Activated T-cell treated with anti-CD3 and anti-CD28 coated beads, Interleukin-2, amount 50 U/mL, for 4 hours (primary cell): ENCODE results near the gene GJA10. TPM values are rescaled to one million over a fixed set of nuclear protein-coding genes. Genes with fewer than 3 reads are reported as not detected.
"Not testable (repeated sequence)": the region's sequence is repeated elsewhere in the genome, so short reads cannot be mapped to it uniquely, and the experiment has no call there.

Experiments used
- ATAC-seq, 2 donors: fragments of 200-7000 bp; cut with Tn5 transposase; one replicate each; pipeline ENCODE4 v1.10.0; 2021
- DNase-seq: peaks from one replicate; pipeline ENCODE4 v3.0.0-alpha.2; 2020
- H3K27me3 Mint-ChIP-seq: one replicate; pipeline ENCODE4 v1.8.0; 2021; ENCODE audit warnings: low read depth, mixed read lengths
- H3K36me3 Mint-ChIP-seq: one replicate; pipeline ENCODE4 v1.8.0; 2022; ENCODE audit warnings: mixed read lengths; ENCODE audit not compliant: insufficient read depth
- H3K4me1 Mint-ChIP-seq: one replicate; pipeline ENCODE4 v1.8.0; 2021; ENCODE audit warnings: low read depth, mixed read lengths
- H3K4me3 Mint-ChIP-seq: one replicate; pipeline ENCODE4 v1.8.0; 2021; ENCODE audit warnings: mild to moderate bottlenecking, moderate library complexity, mixed read lengths
- H3K9me3 Mint-ChIP-seq: one replicate; pipeline ENCODE4 v1.8.0; 2021; ENCODE audit warnings: mixed read lengths
- total RNA-seq, 3 donors: library from RNA; stranded (reverse); gene quantifications; one replicate each; pipeline ENCODE4 v1.2.1, GENCODE V29; 2021

Gene GJA10
- total RNA-seq: not detected

DNA sequence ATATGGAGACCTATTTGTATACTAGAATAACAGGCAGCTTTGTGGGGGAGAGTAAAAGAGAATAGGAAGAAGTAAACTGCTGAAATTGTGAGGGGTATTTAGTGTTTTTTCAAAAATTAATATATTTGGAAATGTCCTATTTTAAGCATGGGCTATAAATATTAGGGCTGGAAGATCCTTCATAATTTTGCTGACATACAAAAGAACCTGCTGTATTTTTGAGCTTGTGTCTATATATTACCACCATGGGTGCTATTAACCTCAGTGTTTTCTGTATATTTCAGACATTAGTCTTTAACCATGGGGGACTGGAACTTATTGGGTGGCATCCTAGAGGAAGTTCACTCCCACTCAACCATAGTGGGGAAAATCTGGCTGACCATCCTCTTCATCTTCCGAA lies at the start of gene GJA10:
TSS of gene GJA10 (plus strand) at position 301 of the 400 bp plus-strand sequence. CDS start at position 301, 0 bp downstream.
- H3K4me3 Mint-ChIP-seq: no peak within 1 kb of the TSS
- ATAC-seq (no peak), DNase-seq (no peak)
- no peaks in the 10 kb centered on the region for H3K9me3 Mint-ChIP-seq
- H3K4me1 Mint-ChIP-seq: no peaks in the 10 kb centered on the region
- H3K36me3 Mint-ChIP-seq: no peaks in the 10 kb centered on the region
- peaks cover 43% of the 10 kb centered on the region for H3K27me3 Mint-ChIP-seq

DNA sequence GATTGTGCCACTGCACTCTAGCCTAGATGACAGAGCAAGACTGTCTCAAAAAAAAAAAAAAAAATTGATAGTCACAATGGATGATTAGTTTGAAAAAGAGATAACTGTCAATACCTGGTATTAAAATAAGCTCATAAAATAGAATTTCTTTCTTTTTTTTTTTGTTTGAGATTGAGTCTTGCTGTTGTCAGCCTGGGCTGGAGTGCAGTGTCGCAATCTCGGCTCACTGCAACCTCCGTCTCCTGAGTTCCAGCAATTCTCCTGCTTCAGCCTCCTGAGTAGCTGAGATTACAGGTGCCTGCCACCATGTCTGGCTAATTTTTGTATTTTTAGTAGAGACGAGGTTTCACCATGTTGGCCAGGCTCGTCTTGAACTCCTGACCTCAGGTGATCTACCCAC lies 46.8 kb upstream of the GJA10 start:
- not testable (repeated sequence) for H3K4me3 Mint-ChIP-seq, H3K27me3 Mint-ChIP-seq, DNase-seq, H3K9me3 Mint-ChIP-seq, ATAC-seq
- Mint-ChIP-seq H3K36me3 (peaks cover 17% of the 10 kb centered on the region), H3K4me1 (peaks cover 17% of the 10 kb centered on the region)

DNA sequence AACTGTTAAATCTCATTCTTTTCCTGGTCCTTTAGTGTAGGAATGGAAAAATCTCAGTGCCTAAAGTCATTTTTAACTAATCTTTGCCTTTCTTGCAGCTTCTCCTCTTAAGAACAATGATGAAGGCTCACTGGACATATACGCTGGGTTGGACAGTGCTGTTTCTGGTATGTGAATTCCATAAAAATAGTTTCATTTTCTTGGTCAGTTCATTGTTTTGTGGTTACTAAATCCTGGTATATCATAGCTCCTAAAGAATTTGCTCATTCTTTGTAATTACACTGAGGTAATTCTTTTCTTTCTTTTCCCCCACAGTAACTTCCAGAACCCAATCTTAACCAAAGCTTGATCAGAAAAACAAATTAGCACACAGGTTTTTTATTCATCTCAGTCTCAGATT lies 41.2 kb upstream of the GJA10 start:
- H3K4me3 Mint-ChIP-seq: no peak overlapping the region
- ATAC-seq (no peak), DNase-seq (no peak)
- peaks cover 38% of the 10 kb centered on the region for H3K36me3 Mint-ChIP-seq
- H3K27me3 Mint-ChIP-seq: no peaks in the 10 kb centered on the region
- H3K9me3 Mint-ChIP-seq: no peaks in the 10 kb centered on the region
- peaks cover 7% of the 10 kb centered on the region for H3K4me1 Mint-ChIP-seq

DNA sequence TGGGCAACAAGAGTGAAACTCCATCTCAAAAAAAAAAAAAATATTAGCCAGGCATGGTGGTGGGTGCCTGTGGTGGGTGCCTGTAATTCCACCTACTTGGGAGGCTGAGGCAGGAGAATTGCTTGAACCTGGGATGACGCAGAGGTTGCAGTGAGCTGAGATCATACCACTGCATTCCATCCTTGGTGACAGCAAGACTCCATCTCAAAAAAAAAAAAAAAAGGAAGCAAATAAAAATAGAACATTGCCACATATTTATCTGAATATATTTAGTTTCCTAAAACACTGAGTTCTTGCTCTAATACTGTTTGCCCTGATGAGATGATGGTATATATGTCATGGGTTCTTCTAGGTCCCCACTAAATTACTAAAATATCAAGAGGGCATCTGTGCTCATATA lies 36.2 kb upstream of the GJA10 start:
- H3K36me3 Mint-ChIP-seq: peaks cover 51% of the 10 kb centered on the region
- H3K4me3 Mint-ChIP-seq: no peak overlapping the region
- no peak for ATAC-seq
- peaks cover 15% of the 10 kb centered on the region for H3K4me1 Mint-ChIP-seq
- H3K9me3 Mint-ChIP-seq: no peaks in the 10 kb centered on the region
- H3K27me3 Mint-ChIP-seq: no peaks in the 10 kb centered on the region
- no peak for DNase-seq

DNA sequence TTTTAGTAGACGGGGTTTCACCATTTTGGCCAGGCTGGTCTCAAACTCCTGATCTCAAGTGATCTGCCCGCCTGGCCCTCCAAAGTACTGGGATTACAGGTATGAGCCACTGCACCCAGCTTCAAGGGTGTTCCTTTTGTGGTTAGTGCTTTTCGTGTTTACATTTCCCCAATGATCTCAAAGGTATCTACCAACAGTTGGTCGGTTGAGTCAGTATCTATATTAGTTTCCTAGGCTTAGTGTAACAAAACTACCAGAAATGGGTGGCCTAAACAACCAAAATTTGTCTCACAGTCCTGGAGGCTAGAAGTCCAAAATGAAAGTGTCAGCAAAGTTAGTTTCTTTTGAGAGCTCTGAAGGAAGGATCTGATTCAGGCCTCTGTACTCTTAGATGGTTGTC lies 34.5 kb upstream of the GJA10 start:
- H3K27me3 Mint-ChIP-seq: no peaks in the 10 kb centered on the region
- peak; percentile 46 to 48 for ATAC-seq
- peaks cover 53% of the 10 kb centered on the region for H3K36me3 Mint-ChIP-seq
- no peaks in the 10 kb centered on the region for H3K9me3 Mint-ChIP-seq
- no peak overlapping the region for H3K4me3 Mint-ChIP-seq
- DNase-seq: no peak
- peaks cover 15% of the 10 kb centered on the region for H3K4me1 Mint-ChIP-seq

DNA sequence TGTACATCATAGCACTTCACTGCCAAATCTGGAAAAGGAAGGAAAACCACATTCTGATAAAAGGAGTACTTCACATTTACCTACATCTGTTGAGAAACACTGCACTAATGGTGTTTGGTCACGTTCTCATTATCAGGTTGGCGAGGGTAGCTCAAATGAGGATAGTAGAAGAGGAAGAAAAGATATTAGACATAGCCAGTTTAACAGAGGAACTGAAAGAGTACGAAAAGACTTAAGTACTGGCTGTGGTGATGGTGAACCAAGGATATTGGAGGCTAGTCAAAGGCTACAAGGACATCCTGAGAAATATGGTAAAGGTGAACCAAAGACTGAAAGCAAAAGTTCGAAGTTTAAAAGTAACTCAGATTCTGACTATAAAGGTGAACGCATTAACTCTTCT lies 32.0 kb upstream of the GJA10 start:
- peaks cover 15% of the 10 kb centered on the region for H3K4me1 Mint-ChIP-seq
- no peak for ATAC-seq
- peaks cover 44% of the 10 kb centered on the region for H3K36me3 Mint-ChIP-seq
- H3K9me3 Mint-ChIP-seq: no peaks in the 10 kb centered on the region
- DNase-seq: no peak
- H3K27me3 Mint-ChIP-seq: no peaks in the 10 kb centered on the region
- no peak overlapping the region for H3K4me3 Mint-ChIP-seq

DNA sequence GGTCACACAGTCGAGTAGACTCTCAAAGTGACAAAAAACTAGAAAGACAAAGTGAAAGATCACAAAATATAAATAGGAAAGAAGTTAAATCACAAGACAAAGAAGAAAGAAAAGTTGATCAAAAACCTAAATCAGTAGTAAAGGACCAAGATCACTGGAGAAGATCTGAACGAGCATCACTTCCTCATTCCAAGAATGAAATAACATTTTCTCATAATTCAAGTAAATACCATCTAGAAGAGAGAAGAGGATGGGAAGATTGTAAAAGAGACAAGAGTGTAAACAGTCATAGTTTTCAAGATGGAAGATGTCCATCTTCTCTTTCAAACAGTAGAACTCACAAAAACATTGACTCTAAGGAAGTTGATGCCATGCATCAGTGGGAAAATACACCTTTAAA lies 31.6 kb upstream of the GJA10 start:
- Mint-ChIP-seq H3K36me3 (peaks cover 48% of the 10 kb centered on the region), H3K4me3 (no peak overlapping the region), H3K9me3 (no peaks in the 10 kb centered on the region), H3K4me1 (peaks cover 15% of the 10 kb centered on the region), H3K27me3 (no peaks in the 10 kb centered on the region)
- ATAC-seq (no peak), DNase-seq (no peak)

DNA sequence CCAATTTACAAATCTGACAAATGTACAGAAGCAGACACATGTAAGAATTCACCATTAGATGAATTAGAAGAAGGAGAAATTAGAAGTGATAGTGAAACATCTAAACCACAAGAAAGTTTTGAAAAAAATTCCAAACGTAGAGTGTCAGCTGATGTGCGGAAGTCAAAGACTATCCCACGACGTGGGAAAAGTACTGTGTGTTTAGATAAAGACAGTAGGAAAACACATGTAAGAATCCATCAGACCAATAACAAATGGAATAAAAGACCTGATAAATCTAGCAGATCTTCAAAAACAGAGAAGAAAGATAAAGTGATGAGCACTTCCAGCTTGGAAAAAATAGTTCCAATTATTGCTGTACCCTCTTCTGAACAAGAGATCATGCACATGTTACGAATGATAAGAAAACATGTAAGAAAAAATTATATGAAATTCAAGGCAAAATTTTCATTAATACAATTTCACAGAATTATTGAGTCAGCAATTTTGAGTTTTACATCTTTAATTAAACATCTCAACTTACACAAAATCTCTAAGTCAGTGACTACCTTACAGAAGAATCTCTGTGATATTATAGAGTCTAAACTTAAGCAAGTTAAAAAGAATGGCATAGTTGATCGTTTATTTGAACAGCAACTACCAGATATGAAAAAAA lies 28.1 kb upstream of the GJA10 start:
- H3K4me3 Mint-ChIP-seq: no peak overlapping the region
- H3K9me3 Mint-ChIP-seq: no peaks in the 10 kb centered on the region
- no peak for ATAC-seq
- H3K36me3 Mint-ChIP-seq: peaks cover 49% of the 10 kb centered on the region
- no peaks in the 10 kb centered on the region for H3K27me3 Mint-ChIP-seq
- H3K4me1 Mint-ChIP-seq: peaks cover 9% of the 10 kb centered on the region
- DNase-seq: no peak

DNA sequence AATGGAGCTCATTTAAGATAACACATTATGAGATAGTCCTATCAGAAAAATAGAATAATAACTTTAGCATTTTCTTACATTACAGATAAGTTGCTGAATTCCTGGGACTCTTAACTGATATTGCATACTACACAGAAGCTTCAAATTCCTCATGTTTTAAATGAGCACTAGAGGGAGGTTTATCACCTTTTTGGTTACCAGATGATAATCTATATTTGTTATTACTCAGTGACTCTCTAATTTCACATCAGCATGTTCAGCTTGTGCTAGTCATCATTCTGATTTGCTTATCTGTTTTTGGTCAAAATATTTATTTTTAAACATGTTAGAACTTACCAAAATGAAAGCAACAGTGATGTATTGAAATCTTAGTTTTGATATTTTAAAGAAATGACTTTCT lies 20.5 kb upstream of the GJA10 start:
- no peak overlapping the region for H3K4me3 Mint-ChIP-seq
- DNase-seq (no peak), ATAC-seq (peak in 1 of 2 donors; percentile 32)
- H3K36me3 Mint-ChIP-seq: peaks cover 11% of the 10 kb centered on the region
- H3K27me3 Mint-ChIP-seq: no peaks in the 10 kb centered on the region
- H3K4me1 Mint-ChIP-seq: no peaks in the 10 kb centered on the region
- H3K9me3 Mint-ChIP-seq: no peaks in the 10 kb centered on the region

DNA sequence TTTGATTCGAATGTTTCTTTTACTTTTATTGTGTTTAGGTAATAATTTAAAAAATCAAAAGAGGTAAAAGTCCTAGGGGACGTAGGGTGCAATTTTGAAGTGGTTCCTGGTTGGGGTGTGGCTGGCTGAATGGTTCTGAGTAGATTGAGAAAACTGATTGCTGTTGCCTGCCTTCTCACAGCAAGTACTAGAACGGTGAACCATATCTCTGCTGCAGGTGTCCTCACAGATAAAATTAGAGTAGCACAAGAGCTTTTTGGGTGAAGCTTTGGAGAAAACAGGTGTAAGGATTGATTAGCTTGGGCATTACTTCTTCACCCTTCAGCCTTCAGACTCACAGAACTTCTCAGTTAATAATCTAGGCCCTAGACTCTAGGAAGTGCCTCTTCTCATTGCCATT lies 19.8 kb upstream of the GJA10 start:
- no peaks in the 10 kb centered on the region for H3K27me3 Mint-ChIP-seq
- ATAC-seq: no peak
- DNase-seq: no peak
- H3K9me3 Mint-ChIP-seq: no peaks in the 10 kb centered on the region
- peaks cover 9% of the 10 kb centered on the region for H3K36me3 Mint-ChIP-seq
- H3K4me1 Mint-ChIP-seq: no peaks in the 10 kb centered on the region
- no peak overlapping the region for H3K4me3 Mint-ChIP-seq

DNA sequence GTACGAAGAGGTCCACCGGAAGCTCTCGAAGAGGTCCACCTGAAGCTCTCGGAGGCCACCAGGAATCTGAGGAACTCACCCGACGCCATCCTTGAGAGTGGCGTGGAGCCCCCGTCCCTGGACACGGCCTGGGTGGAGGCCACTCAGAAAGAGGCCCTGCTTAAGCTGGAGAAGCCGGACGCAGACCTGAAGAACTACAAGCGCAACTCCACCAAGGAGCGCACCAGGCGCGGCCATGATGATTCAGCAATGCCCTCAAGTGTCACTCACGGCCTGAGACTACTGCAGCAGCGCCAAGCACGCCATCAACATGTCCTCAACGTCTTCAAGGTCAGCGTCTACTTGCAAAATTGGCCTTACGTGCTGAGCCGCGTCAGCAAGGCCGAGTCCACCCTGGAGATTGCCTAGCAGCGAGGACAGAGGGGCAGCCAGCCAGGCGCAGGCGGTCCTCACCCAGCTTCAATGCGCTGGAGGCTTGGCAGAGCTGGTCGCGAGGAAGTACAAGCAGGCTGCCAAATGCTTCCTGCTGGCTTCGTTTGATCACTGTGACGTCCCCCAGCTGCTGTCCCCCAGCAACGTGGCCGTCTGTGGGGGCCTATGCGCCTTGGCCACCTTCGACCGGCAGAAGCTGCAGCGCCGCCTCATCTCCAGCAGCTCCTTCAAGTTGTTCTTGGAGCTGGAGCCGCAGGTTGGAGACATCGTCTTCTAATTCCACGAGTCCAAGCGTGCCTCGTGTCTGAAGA lies 7.7 kb upstream of the GJA10 start:
- no peak for DNase-seq
- Mint-ChIP-seq H3K9me3 (no peaks in the 10 kb centered on the region), H3K4me1 (peaks cover 6% of the 10 kb centered on the region), H3K36me3 (no peaks in the 10 kb centered on the region), H3K4me3 (no peak overlapping the region), H3K27me3 (peaks cover 13% of the 10 kb centered on the region)
- ATAC-seq: no peak

DNA sequence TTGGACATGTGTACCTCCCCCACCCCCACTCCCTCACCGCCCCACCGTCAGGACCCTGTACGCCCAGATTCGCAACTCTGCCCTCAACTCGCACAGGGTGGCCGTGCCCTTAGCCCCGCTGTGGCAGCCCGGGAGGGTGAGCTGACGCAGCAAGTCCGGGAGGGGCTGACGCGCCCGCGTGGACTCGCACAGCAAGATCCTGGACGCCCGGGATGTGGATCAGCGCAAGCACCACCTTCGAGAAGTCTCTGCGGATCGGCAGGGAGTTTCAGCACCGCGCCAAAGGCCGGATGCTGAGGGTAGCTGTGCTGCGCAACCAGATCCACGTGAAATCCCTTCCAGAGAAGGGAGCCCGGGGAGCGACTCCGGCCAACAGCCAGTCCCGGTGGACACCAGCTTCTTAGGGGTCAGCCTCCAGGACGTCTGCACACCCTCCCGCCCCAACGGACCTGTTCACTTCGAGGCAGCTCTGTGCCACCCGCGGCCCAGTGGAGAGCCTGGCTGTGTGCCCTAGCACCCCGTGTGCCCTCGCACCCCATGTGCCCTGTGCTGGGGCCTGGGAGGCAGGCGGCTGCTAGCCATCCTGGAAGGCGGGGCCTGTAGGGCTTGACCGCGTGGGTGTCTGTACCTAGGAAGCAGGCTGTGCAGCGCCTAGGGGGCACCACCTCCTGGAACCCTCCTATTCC lies 6.7 kb upstream of the GJA10 start:
- ATAC-seq (peak; percentile 35 to 46), DNase-seq (no peak)
- peaks cover 17% of the 10 kb centered on the region for H3K27me3 Mint-ChIP-seq
- peaks cover 6% of the 10 kb centered on the region for H3K4me1 Mint-ChIP-seq
- no peaks in the 10 kb centered on the region for H3K9me3 Mint-ChIP-seq
- H3K36me3 Mint-ChIP-seq: no peaks in the 10 kb centered on the region
- no peak overlapping the region for H3K4me3 Mint-ChIP-seq

DNA sequence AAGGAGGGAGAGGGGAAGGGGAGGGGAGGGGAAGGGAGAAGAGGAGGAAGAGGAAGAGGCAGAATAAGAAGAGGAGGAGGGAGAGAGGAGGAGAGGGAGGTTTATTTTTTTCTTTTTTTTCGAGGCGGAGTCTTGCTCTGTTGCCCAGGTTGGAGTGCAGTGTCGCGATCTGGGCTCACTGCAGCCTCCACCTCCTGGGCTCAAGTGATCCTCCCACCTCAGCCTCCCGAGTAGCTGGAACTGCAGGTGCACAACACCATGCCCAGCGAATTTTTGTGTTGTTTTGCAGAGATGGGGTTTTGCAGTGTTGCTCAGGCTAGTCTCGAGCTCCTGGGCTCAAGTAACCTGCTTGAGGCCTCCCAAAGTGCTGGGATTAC lies 6.1 kb upstream of the GJA10 start:
- Mint-ChIP-seq H3K9me3 (no peaks in the 10 kb centered on the region), H3K36me3 (no peaks in the 10 kb centered on the region), H3K27me3 (peaks cover 20% of the 10 kb centered on the region), H3K4me1 (peaks cover 6% of the 10 kb centered on the region), H3K4me3 (no peak overlapping the region)
- DNase-seq: no peak
- ATAC-seq: no peak

DNA sequence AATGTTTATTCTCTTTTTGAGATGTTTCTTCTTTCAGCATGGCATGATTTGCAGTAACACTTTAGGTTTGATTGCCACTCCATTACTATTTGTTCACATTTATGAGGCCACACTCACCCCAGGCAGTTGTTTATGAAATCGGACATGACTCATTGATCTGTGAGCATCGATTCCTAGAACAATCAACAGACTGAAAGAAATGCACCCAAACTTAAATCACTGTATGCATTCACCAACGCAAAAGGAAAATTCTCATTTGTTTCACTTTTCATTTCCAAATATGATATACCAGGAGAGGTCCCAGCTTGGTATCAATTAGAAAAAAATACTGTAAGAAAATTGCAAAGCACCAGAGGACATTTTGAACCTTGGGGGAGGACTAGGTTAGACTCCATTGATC lies 5.4 kb upstream of the GJA10 start:
- H3K4me1 Mint-ChIP-seq: peaks cover 6% of the 10 kb centered on the region
- no peaks in the 10 kb centered on the region for H3K36me3 Mint-ChIP-seq
- peaks cover 27% of the 10 kb centered on the region for H3K27me3 Mint-ChIP-seq
- H3K4me3 Mint-ChIP-seq: no peak overlapping the region
- DNase-seq (no peak), ATAC-seq (peak in 1 of 2 donors; percentile 23)
- no peaks in the 10 kb centered on the region for H3K9me3 Mint-ChIP-seq
